Measurements from ENCODE around the gene ETS1.

The ETS1 gene, protein sequence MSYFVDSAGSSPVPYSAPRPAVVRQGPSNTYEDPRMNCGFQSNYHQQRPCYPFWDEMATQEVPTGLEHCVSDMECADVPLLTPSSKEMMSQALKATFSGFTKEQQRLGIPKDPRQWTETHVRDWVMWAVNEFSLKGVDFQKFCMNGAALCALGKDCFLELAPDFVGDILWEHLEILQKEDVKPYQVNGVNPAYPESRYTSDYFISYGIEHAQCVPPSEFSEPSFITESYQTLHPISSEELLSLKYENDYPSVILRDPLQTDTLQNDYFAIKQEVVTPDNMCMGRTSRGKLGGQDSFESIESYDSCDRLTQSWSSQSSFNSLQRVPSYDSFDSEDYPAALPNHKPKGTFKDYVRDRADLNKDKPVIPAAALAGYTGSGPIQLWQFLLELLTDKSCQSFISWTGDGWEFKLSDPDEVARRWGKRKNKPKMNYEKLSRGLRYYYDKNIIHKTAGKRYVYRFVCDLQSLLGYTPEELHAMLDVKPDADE

DNA sequence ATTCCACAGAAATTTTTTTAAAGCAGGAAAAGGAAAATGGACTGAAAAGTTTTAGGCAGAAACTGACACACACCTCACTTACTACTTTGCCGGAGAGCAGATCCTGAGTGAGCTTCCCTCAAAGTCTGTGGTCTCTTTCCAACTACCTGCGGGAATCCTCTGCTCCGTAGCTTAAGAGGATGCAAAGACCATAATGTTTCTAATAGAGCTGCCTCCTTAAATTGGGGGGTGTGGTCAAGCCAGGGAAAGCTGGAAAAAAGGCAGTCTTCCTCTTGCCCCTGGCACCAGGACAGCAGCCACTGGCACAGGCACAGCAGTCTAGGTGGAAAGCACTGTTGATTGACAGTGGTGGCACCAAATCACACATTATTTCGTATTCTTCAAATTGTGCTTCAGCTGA, at the start of gene ETS1:
TSS of gene ETS1 (minus strand) at position 144 of the 400 bp plus-strand sequence. CDS start 14,428 bp downstream, outside the sequence.
- DNase-seq (ENCODE audit: low read depth): no peak

DNA sequence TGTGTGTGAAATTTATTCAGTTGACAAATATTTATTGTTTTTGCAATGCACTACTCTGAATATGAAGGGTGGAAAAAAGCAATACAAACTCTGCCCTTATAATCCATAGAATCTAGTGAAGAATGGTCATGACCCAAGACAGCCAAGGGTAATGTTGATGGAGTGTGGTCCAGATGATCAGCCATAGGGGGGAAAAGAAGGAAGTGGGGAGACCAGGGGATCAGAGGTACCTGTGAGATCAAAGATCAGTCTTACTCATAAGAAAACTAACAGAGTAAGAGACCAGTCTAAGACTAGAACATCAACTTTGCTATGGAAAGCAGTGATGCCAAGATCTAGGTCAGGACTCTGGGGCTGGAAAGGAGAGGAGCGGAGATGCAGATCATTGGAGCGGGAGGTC, 47.0 kb upstream of the ETS1 start:
- no peak for DNase-seq (ENCODE audit: low read depth)

GRCh38 chr11:128633384-128633965, 46.1 kb upstream of the ETS1 start:
- DNase-seq (ENCODE audit: low read depth): no peak

- DNase-seq (ENCODE audit: low read depth): peak; percentile 47
Measured at GRCh38 chr11:128632141-128632791, 44.9 kb upstream of the ETS1 start.

GRCh38 chr11:128630367-128631230, 43.2 kb upstream of the ETS1 start:
- peak; percentile 71 for DNase-seq (ENCODE audit: low read depth)

DNA sequence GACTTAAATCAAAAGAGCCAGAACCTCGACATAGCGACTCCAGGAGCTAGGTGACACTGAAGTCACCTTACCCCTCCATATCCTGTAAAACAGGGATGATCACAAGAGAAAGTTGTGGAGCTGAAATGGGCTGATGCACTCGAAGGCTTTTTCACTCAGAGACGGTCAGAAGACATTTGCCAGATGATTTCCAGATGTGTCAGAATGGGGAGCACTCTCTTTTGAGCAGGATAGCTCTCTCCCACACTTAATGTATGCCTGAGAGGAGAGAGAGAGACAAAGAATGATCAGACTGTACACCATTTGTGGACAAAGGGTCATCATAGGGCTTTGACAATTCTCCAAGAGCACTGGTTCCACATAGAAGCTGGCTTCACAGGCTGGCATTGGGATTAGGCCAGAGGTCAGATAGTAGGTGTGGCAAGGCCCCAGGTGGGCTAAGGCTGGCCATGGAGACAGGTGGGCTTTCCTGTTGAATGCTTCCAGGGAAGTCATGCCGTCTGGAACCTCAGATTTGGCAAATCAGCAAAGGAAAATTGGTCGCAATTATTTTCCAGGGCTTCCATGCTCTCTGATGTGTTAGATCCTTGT, 42.3 kb upstream of the ETS1 start:
- DNase-seq (ENCODE audit: low read depth): no peak

DNA sequence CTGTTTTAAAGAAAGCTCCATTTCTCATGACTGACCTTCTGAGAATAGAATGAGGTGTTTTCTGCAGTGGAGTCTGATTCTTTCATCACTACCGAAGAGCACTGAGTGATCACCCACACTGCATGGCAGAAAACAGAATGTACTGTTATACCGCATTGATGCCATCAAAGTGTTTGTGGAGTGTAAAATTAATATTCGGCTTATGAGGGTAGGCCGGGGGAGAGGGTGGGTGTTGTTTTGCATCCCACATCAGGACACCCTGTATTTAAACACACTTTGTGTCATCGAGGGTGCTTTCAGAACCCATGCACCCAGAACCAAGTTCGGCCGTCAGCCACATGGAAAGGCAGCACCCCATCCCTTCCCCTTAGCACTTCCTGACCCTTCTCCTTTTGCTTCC, 41.3 kb upstream of the ETS1 start:
- DNase-seq (ENCODE audit: low read depth): no peak

DNA sequence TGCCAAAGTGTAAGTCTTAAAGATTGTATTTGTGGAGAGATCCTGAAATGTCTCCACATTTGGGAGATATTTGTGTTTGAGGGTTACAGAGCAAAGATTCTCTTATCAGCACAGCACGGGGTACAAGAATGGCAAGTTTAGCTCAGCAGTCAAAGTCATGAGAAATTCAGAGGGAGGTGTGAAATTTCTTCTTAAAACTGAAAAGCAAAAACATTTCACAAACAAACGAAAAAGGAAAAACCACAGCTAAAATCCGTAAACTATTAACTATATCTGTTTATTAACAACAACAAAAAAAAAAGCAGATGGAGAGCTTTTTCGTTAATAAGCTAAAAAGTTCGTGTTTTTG, 40.9 kb upstream of the ETS1 start:
- DNase-seq (ENCODE audit: low read depth): no peak

GRCh38 chr11:128627666-128628324, 40.4 kb upstream of the ETS1 start:
- no peak for DNase-seq (ENCODE audit: low read depth)

DNA sequence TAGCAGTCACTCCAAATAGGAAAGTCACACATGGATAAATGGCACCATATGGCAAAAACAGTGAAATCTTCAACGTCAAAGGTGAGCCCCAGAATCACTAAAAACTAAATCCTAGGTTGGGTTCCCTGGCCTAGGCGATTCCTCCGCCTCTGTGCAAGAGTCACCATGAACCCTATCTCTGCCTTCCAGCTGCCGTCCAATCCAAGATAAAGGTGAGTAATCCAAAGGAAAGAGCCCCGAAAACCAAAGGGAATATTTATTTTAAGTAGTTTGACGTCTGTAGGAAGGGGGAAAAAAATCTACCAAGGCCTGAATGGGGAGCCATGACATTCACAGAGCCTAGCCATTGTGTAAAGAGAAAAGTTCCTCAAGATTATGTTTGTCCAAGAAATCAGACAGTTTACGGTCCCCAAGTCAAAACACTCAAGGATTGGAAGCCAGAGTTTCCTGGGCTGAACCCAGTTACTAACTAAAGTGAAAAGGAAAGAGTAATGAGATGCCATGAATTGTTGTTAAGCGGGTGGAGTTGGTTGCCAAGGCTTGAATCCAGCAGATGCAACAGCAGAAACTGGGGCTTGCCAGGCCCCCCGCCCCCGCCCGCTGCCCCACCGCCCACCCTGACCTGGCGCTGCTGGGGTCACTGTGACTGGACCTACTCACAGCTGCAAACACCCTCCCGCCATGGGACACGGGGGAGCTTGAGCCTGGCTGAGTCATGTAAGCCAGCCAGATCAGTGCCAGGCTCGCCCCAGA, 39.7 kb upstream of the ETS1 start:
- no peak for DNase-seq (ENCODE audit: low read depth)

DNA sequence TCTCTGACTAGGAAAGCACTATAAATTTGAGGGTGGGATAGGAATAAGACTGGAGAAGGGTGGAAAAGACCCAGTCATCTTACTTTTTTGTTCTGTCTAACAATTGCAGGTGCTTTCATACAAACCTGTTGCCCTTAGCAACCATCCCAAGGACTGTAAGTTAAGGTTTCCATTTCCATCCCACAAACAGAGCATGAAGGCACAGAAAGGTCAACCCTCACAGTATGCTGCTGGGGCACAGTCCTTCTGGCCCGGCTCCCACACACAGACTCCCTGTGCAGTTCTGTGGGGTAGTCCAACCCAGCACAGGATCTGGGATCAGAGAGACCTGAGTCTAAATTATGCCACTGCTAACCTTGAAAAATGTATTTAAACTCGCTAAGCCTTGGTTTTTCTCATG, 38.4 kb upstream of the ETS1 start:
- no peak for DNase-seq (ENCODE audit: low read depth)

DNA sequence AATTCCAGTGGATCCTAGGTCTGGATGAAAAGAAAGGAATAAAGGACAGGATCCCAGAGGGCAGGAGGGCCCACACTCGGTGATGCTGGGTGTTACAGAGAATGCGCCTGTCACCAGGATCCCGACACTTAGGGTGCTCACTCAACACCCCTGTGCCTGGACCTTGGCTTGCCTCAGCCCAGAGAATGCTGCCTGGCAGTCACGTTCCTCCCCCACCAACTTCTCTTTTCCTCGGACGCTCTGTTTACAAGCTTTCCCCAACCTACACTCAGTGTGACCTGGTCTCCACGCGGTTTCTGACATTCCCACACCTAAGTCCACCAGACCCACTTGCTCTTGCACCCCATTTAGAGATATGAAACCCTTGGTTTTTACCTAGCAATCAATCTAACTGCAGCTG, 38.0 kb upstream of the ETS1 start:
- no peak for DNase-seq (ENCODE audit: low read depth)

DNA sequence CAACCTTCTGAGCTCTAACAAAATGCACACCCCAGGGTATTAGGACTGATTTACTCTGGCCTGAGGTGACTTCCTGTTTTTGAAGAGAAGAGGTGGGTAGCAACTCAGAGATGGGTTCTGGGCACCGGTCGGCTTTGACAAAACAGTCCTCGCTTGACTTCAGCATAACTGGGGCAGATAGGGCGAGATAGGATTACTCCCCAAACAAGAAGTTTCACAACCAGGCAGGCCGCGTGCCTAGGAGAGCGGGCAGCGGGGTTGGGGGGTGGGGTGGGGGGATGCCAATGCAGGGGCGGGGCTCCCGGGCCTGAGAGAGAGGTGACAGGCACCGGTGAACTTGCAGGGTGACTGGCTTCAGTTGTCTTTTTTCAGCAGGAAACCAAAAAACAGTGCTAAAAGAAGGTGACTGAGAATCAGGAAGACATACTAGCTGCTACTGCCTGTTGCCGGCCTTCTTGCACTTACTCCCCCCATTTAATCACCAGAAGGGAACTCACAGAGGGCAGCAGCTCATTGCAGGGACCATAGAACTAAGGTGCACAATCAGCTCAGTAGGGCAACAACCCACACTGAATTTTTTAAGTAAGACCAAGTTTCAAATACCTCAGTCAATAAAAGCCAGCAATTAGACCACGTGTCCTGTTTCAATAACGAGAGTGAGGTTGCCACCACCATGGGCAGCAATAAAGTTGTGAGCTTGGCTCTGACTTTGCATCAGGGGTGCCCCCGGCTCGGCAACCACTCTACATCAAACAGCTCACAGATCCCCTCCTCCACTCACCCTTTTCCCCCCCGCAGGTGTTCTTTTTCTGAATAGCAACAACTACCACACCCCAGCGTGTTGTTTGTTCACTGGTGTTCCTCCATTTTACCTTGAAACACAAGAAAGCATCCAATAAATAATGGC, 37.2 kb upstream of the ETS1 start:
- no peak for DNase-seq (ENCODE audit: low read depth)

DNA sequence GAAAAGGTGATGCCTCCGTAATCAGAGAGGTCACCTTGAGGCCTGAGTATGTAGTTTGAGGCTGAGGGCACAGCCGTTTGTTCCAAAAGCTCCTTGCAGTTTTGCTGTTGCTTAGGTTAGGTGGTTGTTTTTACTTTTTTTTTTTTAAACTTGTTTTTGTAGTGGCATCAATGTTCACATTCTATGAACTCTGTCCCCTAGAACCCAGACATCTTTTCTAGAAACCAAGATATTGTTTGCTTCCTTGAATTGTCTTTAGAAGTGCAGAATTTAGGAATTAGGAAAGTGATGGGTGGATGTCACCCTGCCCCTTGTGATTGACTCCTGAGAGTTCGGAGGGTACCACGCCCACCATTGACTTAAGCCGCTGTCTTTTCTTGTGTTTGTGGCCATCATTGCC, 35.7 kb upstream of the ETS1 start:
- DNase-seq (ENCODE audit: low read depth): no peak

- peak; percentile 86 for DNase-seq (ENCODE audit: low read depth)
Measured at GRCh38 chr11:128621601-128622501, 34.5 kb upstream of the ETS1 start.

DNA sequence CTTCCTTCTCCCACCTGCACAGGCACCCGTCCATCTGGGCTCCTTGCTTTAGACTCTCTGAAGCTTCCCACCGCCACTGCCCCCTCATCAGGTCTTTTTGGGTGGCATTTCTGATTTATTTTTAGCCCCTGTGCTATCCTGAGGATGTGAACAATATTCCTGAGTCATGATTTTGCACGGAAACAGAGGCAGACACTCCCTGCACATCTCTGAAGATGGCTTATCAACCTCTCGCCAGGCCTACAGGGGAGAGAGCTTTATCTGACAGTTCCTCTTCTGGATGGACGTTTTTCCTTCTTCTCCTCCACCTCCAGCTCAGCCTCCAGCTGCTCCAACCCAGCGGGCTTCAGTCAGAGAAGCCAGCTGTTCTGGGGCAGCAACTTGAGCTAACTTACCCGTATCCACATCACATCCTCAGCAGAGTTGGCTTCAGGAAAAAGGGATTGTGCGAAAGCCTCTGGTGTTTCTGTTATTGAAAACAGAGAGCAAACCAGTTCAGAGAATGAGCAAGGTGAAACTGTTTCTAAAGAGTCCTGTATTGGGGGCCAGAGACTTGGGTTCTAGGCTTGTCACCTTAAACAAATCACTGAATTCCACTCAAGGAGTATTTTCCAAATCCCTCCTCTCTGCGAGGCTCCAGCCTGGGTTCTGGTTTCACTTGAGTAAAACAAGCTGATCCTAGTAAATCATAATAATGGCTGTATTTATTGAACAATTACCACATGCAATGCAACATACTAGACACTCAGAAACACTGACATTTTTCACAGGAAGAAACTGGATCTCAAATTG, 33.1 kb upstream of the ETS1 start:
- DNase-seq (ENCODE audit: low read depth): no peak

- DNase-seq (ENCODE audit: low read depth): no peak
Measured at GRCh38 chr11:128619540-128620308, 32.4 kb upstream of the ETS1 start.
